ENCODE data around the gene ATRAID. TPM values are rescaled to one million over a fixed set of nuclear protein-coding genes. Genes with fewer than 3 reads are reported as not detected.

Gene ATRAID
- total RNA-seq, 1 experiment from 2014 or later: 104 TPM

- H3K4me3 Mint-ChIP-seq (ENCODE audit: low read depth, unreplicated experiment): peak overlapping the region; percentile 2
- DNase-seq: no peak
Observed at GRCh38 chr2:27209621-27210401, 2.0 kb upstream of the ATRAID start.

GRCh38 chr2:27211241-27211942, 449 bp upstream of the ATRAID start:
- DNase-seq: no peak
- Mint-ChIP-seq H3K9me3 (ENCODE audit: low read depth, unreplicated experiment) (no peaks in the 10 kb centered on the region), H3K4me3 (ENCODE audit: low read depth, unreplicated experiment) (peak overlapping the region; percentile 99), H3K27me3 (ENCODE audit: unreplicated experiment) (no peaks in the 10 kb centered on the region), H3K4me1 (ENCODE audit: low read depth, unreplicated experiment) (peaks cover 15% of the 10 kb centered on the region), H3K36me3 (ENCODE audit: insufficient read depth, unreplicated experiment) (peaks cover 46% of the 10 kb centered on the region), H3K27ac (ENCODE audit: unreplicated experiment) (peak overlapping the region; percentile 85)
- intact Hi-C loops (cut with micrococcal nuclease; ENCODE audit: unreplicated experiment): no loop called here
- TF ChIP-seq, protein P1, sequence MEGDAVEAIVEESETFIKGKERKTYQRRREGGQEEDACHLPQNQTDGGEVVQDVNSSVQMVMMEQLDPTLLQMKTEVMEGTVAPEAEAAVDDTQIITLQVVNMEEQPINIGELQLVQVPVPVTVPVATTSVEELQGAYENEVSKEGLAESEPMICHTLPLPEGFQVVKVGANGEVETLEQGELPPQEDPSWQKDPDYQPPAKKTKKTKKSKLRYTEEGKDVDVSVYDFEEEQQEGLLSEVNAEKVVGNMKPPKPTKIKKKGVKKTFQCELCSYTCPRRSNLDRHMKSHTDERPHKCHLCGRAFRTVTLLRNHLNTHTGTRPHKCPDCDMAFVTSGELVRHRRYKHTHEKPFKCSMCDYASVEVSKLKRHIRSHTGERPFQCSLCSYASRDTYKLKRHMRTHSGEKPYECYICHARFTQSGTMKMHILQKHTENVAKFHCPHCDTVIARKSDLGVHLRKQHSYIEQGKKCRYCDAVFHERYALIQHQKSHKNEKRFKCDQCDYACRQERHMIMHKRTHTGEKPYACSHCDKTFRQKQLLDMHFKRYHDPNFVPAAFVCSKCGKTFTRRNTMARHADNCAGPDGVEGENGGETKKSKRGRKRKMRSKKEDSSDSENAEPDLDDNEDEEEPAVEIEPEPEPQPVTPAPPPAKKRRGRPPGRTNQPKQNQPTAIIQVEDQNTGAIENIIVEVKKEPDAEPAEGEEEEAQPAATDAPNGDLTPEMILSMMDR (IDR thresholded peaks at IDR 0.05; ENCODE audit: unreplicated experiment): no peak
- TSS peak; percentile 79 for BruUV-seq (replicated peaks)
- CTCF ChIA-PET: interaction anchor here (0.6 kb wide), 1 partner anchor 233 kb away, joined by 4 read pairs; no protein-coding TSS in a partner anchor

More at GRCh38 chr2:27209621-27210401, 2.0 kb upstream of the ATRAID start:
- no peak overlapping the region for H3K27ac Mint-ChIP-seq (ENCODE audit: unreplicated experiment)
- TF ChIP-seq, protein P1 (IDR thresholded peaks at IDR 0.05; ENCODE audit: unreplicated experiment): no peak
- TSS peak; percentile 28 for BruUV-seq (replicated peaks)
- H3K27me3 Mint-ChIP-seq (ENCODE audit: unreplicated experiment): no peaks in the 10 kb centered on the region
- peaks cover 37% of the 10 kb centered on the region for H3K36me3 Mint-ChIP-seq (ENCODE audit: insufficient read depth, unreplicated experiment)
- peaks cover 9% of the 10 kb centered on the region for H3K4me1 Mint-ChIP-seq (ENCODE audit: low read depth, unreplicated experiment)
- intact Hi-C loops (cut with micrococcal nuclease; ENCODE audit: unreplicated experiment): no loop called here
- CTCF ChIA-PET: interaction anchor here (0.7 kb wide), 1 partner anchor 106 kb away, joined by 4 read pairs; no protein-coding TSS in a partner anchor
- H3K9me3 Mint-ChIP-seq (ENCODE audit: low read depth, unreplicated experiment): no peaks in the 10 kb centered on the region

DNA sequence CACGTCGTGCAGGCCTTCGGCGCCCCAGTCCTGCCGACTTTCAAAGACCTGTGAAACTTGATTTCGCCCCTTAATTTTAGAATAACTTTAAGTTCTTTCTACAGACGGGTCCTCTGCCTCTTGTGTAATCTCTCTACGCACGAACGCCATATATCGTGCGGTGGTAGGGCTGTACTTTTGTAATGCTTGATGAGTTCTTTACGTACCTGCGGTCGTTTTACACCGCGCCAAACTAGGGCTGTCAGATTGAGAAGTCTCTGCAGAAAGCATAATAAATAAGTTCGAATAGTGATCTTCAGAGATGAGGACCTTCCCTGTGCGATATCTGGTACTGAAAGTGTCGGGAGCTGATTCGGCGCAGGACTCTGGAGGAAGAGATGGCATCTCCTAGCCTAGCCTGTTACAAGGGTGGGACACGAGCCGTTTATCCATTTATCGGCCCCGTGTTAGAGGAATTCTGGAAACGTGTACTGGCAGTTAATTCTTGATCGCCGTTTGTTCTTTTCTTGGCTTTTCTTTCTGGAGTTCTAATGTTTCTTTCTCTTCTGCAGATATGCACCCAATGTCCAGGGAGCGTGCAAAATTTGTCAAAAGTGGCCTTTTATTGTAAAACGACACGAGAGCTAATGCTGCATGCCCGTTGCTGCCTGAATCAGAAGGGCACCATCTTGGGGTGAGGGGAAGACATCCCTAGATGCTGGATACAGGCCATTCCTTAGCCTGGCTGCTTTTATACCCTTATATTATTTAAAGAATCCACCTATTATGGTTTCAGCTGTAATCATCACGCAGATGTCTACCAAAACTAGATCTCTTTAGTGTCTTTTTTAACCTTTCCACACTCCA, 1.0 kb downstream of the ATRAID start:
- no peak for DNase-seq
- Mint-ChIP-seq H3K27me3 (ENCODE audit: unreplicated experiment) (no peaks in the 10 kb centered on the region), H3K4me3 (ENCODE audit: low read depth, unreplicated experiment) (peak overlapping the region; percentile 99), H3K36me3 (ENCODE audit: insufficient read depth, unreplicated experiment) (peaks cover 54% of the 10 kb centered on the region), H3K27ac (ENCODE audit: unreplicated experiment) (peak overlapping the region; percentile 85), H3K4me1 (ENCODE audit: low read depth, unreplicated experiment) (peaks cover 28% of the 10 kb centered on the region), H3K9me3 (ENCODE audit: low read depth, unreplicated experiment) (no peaks in the 10 kb centered on the region)
- intact Hi-C loops (cut with micrococcal nuclease; ENCODE audit: unreplicated experiment): no loop called here
- CTCF ChIA-PET: interaction anchor here (0.6 to 0.8 kb wide), 2 partner anchors 67 to 78 kb away, joined by 3 read pairs; partner anchors contain the start of gene PREB
- TF ChIP-seq, protein P1 (IDR thresholded peaks at IDR 0.05; ENCODE audit: unreplicated experiment): no peak
- TSS peak; percentile 47 for BruUV-seq (replicated peaks)

DNA sequence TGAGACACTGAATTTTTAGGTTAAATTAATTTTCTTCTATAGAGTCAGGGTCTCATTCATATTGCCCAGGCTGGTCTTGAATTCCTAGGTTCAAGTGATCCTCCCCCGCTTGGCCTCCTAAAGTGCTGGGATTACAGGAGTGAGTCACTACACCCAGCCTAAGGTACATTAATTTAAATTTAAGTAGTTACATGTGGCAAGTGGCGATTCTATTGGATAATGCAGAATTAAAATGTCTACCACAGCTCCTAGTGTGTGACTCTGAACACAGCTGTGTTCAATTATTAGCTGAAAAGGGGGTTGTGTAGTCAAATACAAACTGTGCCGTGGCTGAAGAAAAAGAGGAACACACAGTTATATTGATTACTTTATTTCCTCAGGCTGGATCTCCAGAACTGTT, 3.1 kb downstream of the ATRAID start:
- no peak overlapping the region for H3K4me3 Mint-ChIP-seq (ENCODE audit: low read depth, unreplicated experiment)
- no peak overlapping the region for H3K27ac Mint-ChIP-seq (ENCODE audit: unreplicated experiment)
- H3K9me3 Mint-ChIP-seq (ENCODE audit: low read depth, unreplicated experiment): no peaks in the 10 kb centered on the region
- peaks cover 69% of the 10 kb centered on the region for H3K36me3 Mint-ChIP-seq (ENCODE audit: insufficient read depth, unreplicated experiment)
- no peaks in the 10 kb centered on the region for H3K27me3 Mint-ChIP-seq (ENCODE audit: unreplicated experiment)
- intact Hi-C loops (cut with micrococcal nuclease; ENCODE audit: unreplicated experiment): no loop called here
- DNase-seq: no peak
- TF ChIP-seq, protein P1 (IDR thresholded peaks at IDR 0.05; ENCODE audit: unreplicated experiment): no peak
- no TSS peak for BruUV-seq (replicated peaks)
- CTCF ChIA-PET: interaction anchor here (0.5 kb wide), 1 partner anchor 78 kb away, joined by 4 read pairs; no protein-coding TSS in a partner anchor
- H3K4me1 Mint-ChIP-seq (ENCODE audit: low read depth, unreplicated experiment): peaks cover 38% of the 10 kb centered on the region

All from Calu3 (cell line).